SU-DHL-6 (cell line): ENCODE measurements around the gene CLEC20A.

Experiments
- H2AFZ ChIP-seq: fragments of 200-600 bp; sonication (generic); 2 replicates; pipeline ENCODE4 v1.6.1; 2014; ENCODE audit warnings: low read depth, mild to moderate bottlenecking, moderate library complexity, mixed read lengths, antibody characterized with exemption, low read length; ENCODE audit not compliant: severe bottlenecking
- H3F3A ChIP-seq: fragments of 200-600 bp; shearing (Covaris generic); 2 replicates; pipeline ENCODE4 v1.6.0; 2016; ENCODE audit warnings: antibody characterized with exemption, mild to moderate bottlenecking; ENCODE audit not compliant: insufficient read depth
- H3K27ac ChIP-seq: fragments of 200-600 bp; sonication (generic); 2 replicates; pipeline ENCODE4 v1.5.1; 2016; ENCODE audit warnings: low read depth, mild to moderate bottlenecking, low read length, moderate library complexity, mixed read lengths
- H3K27me3 ChIP-seq: fragments of 200-600 bp; sonication (generic), shearing (Covaris generic); 2 replicates; pipeline ENCODE4 v1.6.0; 2014; ENCODE audit warnings: mild to moderate bottlenecking, low read length
- H3K36me3 ChIP-seq: fragments of 200-600 bp; sonication (generic); 2 replicates; pipeline ENCODE4 v1.6.1; 2014; ENCODE audit warnings: mild to moderate bottlenecking, low read length, mixed read lengths
- H3K4me2 ChIP-seq: fragments of 300-600, 200-600 bp; shearing (Covaris generic), sonication (generic); 2 replicates; pipeline ENCODE4 v1.6.0; 2014; ENCODE audit warnings: low read length, low read depth, mild to moderate bottlenecking; ENCODE audit not compliant: poor library complexity, severe bottlenecking
- H3K4me3 ChIP-seq: fragments of 200-600 bp; sonication (generic); 2 replicates; pipeline ENCODE4 v1.5.1; 2014; ENCODE audit warnings: antibody characterized with exemption, low read length, mild to moderate bottlenecking, mixed read lengths; ENCODE audit not compliant: insufficient read depth, poor library complexity, severe bottlenecking
- H3K79me2 ChIP-seq: fragments of 200-600 bp; sonication (generic); 2 replicates; pipeline ENCODE4 v1.6.1; 2014; ENCODE audit warnings: mild to moderate bottlenecking, low read length, moderate library complexity; ENCODE audit not compliant: insufficient read depth
- H3K9ac ChIP-seq: fragments of 200-600 bp; sonication (generic); 2 replicates; pipeline ENCODE4 v1.7.0; 2014; ENCODE audit warnings: mild to moderate bottlenecking, low read length
- H3K9me2 ChIP-seq: fragments of 200-600 bp; sonication (generic); replicated peaks from 2 replicates; pipeline ENCODE4 v1.6.1; 2014; ENCODE audit warnings: low read length; ENCODE audit not compliant: insufficient read depth
- H3K9me3 ChIP-seq: fragments of 200-600 bp; sonication (generic); 2 replicates; pipeline ENCODE4 v1.6.1; 2014; ENCODE audit warnings: low read length, mixed read lengths; ENCODE audit not compliant: insufficient read depth
- H4K20me1 ChIP-seq: fragments of 200-600 bp; sonication (generic); 2 replicates; pipeline ENCODE4 v1.6.1; 2014; ENCODE audit warnings: low read depth, mild to moderate bottlenecking, antibody characterized with exemption, low read length, moderate library complexity, mixed read lengths
- CTCF ChIP-seq: fragments of 200-600 bp; sonication (generic); IDR thresholded peaks from one replicate; pipeline ENCODE4 v1.5.1; 2017; ENCODE audit warnings: antibody characterized with exemption, mild to moderate bottlenecking, low read length, moderate library complexity; ENCODE audit not compliant: insufficient read depth, poor library complexity, severe bottlenecking
- EZH2phosphoT487 ChIP-seq: fragments of 200-600 bp; sonication (generic), shearing (Covaris generic); conservative IDR thresholded peaks from 2 replicates; pipeline ENCODE4 v1.6.1; 2018; ENCODE audit warnings: mild to moderate bottlenecking, antibody characterized with exemption, low read length, moderate library complexity, mixed read lengths

Gene CLEC20A

GRCh38 chr1:178491721-178492120 is 5.0 kb downstream of the CLEC20A start:
- Histone ChIP-seq H3K9me2 (no peaks in the 10 kb centered on the region), H3K79me2 (no peaks in the 10 kb centered on the region), H3K36me3 (no peaks in the 10 kb centered on the region), H3K4me3 (no peak overlapping the region), H3K4me2 (no peak overlapping the region), H3K27ac (no peak overlapping the region), H4K20me1 (no peaks in the 10 kb centered on the region), H2AFZ (no peak overlapping the region), H3F3A (no peaks in the 10 kb centered on the region), H3K9me3 (no peaks in the 10 kb centered on the region), H3K9ac (no peak overlapping the region), H3K27me3 (no peaks in the 10 kb centered on the region)
- TF ChIP-seq CTCF (no peak), EZH2phosphoT487 (no peak)

- Histone ChIP-seq H3K36me3 (no peaks in the 10 kb centered on the region), H3K9ac (no peak overlapping the region), H3K27ac (no peak overlapping the region), H3K9me3 (no peaks in the 10 kb centered on the region), H3K4me3 (no peak overlapping the region), H3K4me2 (no peak overlapping the region), H3F3A (no peaks in the 10 kb centered on the region), H2AFZ (no peak overlapping the region), H3K27me3 (no peaks in the 10 kb centered on the region), H3K9me2 (no peaks in the 10 kb centered on the region), H3K79me2 (no peaks in the 10 kb centered on the region), H4K20me1 (no peaks in the 10 kb centered on the region)
- TF ChIP-seq CTCF = no peak
- TF ChIP-seq EZH2phosphoT487 = no peak
Observed at GRCh38 chr1:178490967-178491366, 5.8 kb downstream of the CLEC20A start.

- Histone ChIP-seq H3K9ac (no peak overlapping the region), H3K4me2 (no peak overlapping the region), H3K9me3 (no peaks in the 10 kb centered on the region), H3K9me2 (no peaks in the 10 kb centered on the region), H3K36me3 (no peaks in the 10 kb centered on the region), H3K79me2 (no peaks in the 10 kb centered on the region), H4K20me1 (no peaks in the 10 kb centered on the region), H3F3A (no peaks in the 10 kb centered on the region), H3K27me3 (no peaks in the 10 kb centered on the region), H2AFZ (no peak overlapping the region), H3K4me3 (no peak overlapping the region), H3K27ac (no peak overlapping the region)
- no peak for TF ChIP-seq CTCF
- TF ChIP-seq EZH2phosphoT487 = no peak
Observed at GRCh38 chr1:178490136-178490535, 6.6 kb downstream of the CLEC20A start.

- no peak for TF ChIP-seq CTCF
- H3F3A ChIP-seq = no peaks in the 10 kb centered on the region
- H3K4me3 ChIP-seq = no peak overlapping the region
- H4K20me1 ChIP-seq = no peaks in the 10 kb centered on the region
- H3K36me3 ChIP-seq = no peaks in the 10 kb centered on the region
- H3K9me2 ChIP-seq = no peaks in the 10 kb centered on the region
- H3K4me2 ChIP-seq = no peak overlapping the region
- H2AFZ ChIP-seq = no peak overlapping the region
- H3K79me2 ChIP-seq = no peaks in the 10 kb centered on the region
- H3K27ac ChIP-seq = no peak overlapping the region
- H3K9me3 ChIP-seq = no peaks in the 10 kb centered on the region
- no peak overlapping the region for H3K9ac ChIP-seq
- H3K27me3 ChIP-seq = no peaks in the 10 kb centered on the region
Observed at GRCh38 chr1:178489399-178489798, 7.4 kb downstream of the CLEC20A start.
